Activated CD4-positive, alpha-beta T cell treated with anti-CD3 and anti-CD28 coated beads, Interleukin-2, amount 10 ng/mL, durations not matched to agents 24 days and 14 days (primary cell): ENCODE measurements around the gene CCNK. TPM values are rescaled to one million over a fixed set of nuclear protein-coding genes. Genes with fewer than 3 reads are reported as not detected.

ENCODE experiments used
- DNase-seq: peaks from one replicate; pipeline ENCODE4 v3.0.0; 2022
- H3K27ac Mint-ChIP-seq: one replicate; pipeline ENCODE4 v1.8.0; 2022; ENCODE audit warnings: mild to moderate bottlenecking, mixed read lengths
- H3K27me3 Mint-ChIP-seq: one replicate; pipeline ENCODE4 v1.8.0; 2022; ENCODE audit warnings: mixed read lengths
- H3K36me3 Mint-ChIP-seq: one replicate; pipeline ENCODE4 v1.8.0; 2022; ENCODE audit warnings: low read depth, mild to moderate bottlenecking, mixed read lengths
- H3K4me1 Mint-ChIP-seq: one replicate; pipeline ENCODE4 v1.8.0; 2021; ENCODE audit warnings: mixed read lengths
- H3K4me3 Mint-ChIP-seq: one replicate; pipeline ENCODE4 v1.8.0; 2022; ENCODE audit warnings: mild to moderate bottlenecking, moderate library complexity, mixed read lengths
- H3K9me3 Mint-ChIP-seq: one replicate; pipeline ENCODE4 v1.8.0; 2021; ENCODE audit warnings: mixed read lengths
- intact Hi-C: fragments of 100-400 bp; cut with micrococcal nuclease; formaldehyde crosslinking; loops from one replicate; pipeline ENCODE4 v1.15.1; 2023
- total RNA-seq: library from RNA; stranded (reverse); gene quantifications from 2 replicates; pipeline ENCODE4 v1.2.3, GENCODE V29; 2022

CCNK gene
- total RNA-seq, 1 donor from 2014 or later: 79.5 TPM

GRCh38 chr14:99505089-99505488, 23.9 kb downstream of the CCNK start:
- peaks cover 70% of the 10 kb centered on the region for H3K36me3 Mint-ChIP-seq
- H3K4me3 Mint-ChIP-seq: no peak overlapping the region
- H3K9me3 Mint-ChIP-seq: no peaks in the 10 kb centered on the region
- no peak for DNase-seq
- H3K4me1 Mint-ChIP-seq: no peaks in the 10 kb centered on the region
- intact Hi-C loops: no loop called here
- no peaks in the 10 kb centered on the region for H3K27me3 Mint-ChIP-seq
- no peak overlapping the region for H3K27ac Mint-ChIP-seq

- H3K4me1 Mint-ChIP-seq: no peaks in the 10 kb centered on the region
- intact Hi-C loops: no loop called here
- H3K4me3 Mint-ChIP-seq: no peak overlapping the region
- H3K27ac Mint-ChIP-seq: no peak overlapping the region
- H3K27me3 Mint-ChIP-seq: no peaks in the 10 kb centered on the region
- no peak for DNase-seq
- peaks cover 63% of the 10 kb centered on the region for H3K36me3 Mint-ChIP-seq
- no peaks in the 10 kb centered on the region for H3K9me3 Mint-ChIP-seq
Observed at GRCh38 chr14:99506276-99506675, 25.1 kb downstream of the CCNK start.

- H3K36me3 Mint-ChIP-seq: peaks cover 55% of the 10 kb centered on the region
- no peak overlapping the region for H3K27ac Mint-ChIP-seq
- H3K4me1 Mint-ChIP-seq: no peaks in the 10 kb centered on the region
- intact Hi-C loops: no loop called here
- H3K4me3 Mint-ChIP-seq: no peak overlapping the region
- H3K27me3 Mint-ChIP-seq: no peaks in the 10 kb centered on the region
- no peaks in the 10 kb centered on the region for H3K9me3 Mint-ChIP-seq
- DNase-seq: no peak
Observed at GRCh38 chr14:99507860-99508640, 26.8 kb downstream of the CCNK start.

- Mint-ChIP-seq H3K4me3 (no peak overlapping the region), H3K27ac (no peak overlapping the region), H3K27me3 (no peaks in the 10 kb centered on the region), H3K9me3 (no peaks in the 10 kb centered on the region), H3K4me1 (no peaks in the 10 kb centered on the region), H3K36me3 (peaks cover 45% of the 10 kb centered on the region)
- DNase-seq: no peak
- intact Hi-C loops: no loop called here
Observed at GRCh38 chr14:99508896-99509629, 27.9 kb downstream of the CCNK start.

GRCh38 chr14:99509871-99510555, 28.8 kb downstream of the CCNK start:
- Mint-ChIP-seq H3K36me3 (peaks cover 38% of the 10 kb centered on the region), H3K9me3 (no peaks in the 10 kb centered on the region), H3K27me3 (no peaks in the 10 kb centered on the region), H3K27ac (no peak overlapping the region), H3K4me3 (no peak overlapping the region), H3K4me1 (no peaks in the 10 kb centered on the region)
- intact Hi-C loops: no loop called here
- no peak for DNase-seq

GRCh38 chr14:99510556-99511139, 29.4 kb downstream of the CCNK start:
- intact Hi-C loops: no loop called here
- Mint-ChIP-seq H3K27me3 (no peaks in the 10 kb centered on the region), H3K36me3 (peaks cover 36% of the 10 kb centered on the region), H3K27ac (no peak overlapping the region), H3K9me3 (no peaks in the 10 kb centered on the region), H3K4me1 (no peaks in the 10 kb centered on the region), H3K4me3 (no peak overlapping the region)
- no peak for DNase-seq

- H3K4me3 Mint-ChIP-seq: no peak overlapping the region
- H3K4me1 Mint-ChIP-seq: no peaks in the 10 kb centered on the region
- peaks cover 28% of the 10 kb centered on the region for H3K36me3 Mint-ChIP-seq
- no peak overlapping the region for H3K27ac Mint-ChIP-seq
- intact Hi-C loops: no loop called here
- no peak for DNase-seq
- H3K9me3 Mint-ChIP-seq: no peaks in the 10 kb centered on the region
- H3K27me3 Mint-ChIP-seq: no peaks in the 10 kb centered on the region
Observed at GRCh38 chr14:99511421-99512109, 30.4 kb downstream of the CCNK start.

- Mint-ChIP-seq H3K27me3 (no peaks in the 10 kb centered on the region), H3K4me1 (no peaks in the 10 kb centered on the region), H3K27ac (no peak overlapping the region), H3K9me3 (no peaks in the 10 kb centered on the region), H3K4me3 (no peak overlapping the region), H3K36me3 (peaks cover 23% of the 10 kb centered on the region)
- no peak for DNase-seq
- intact Hi-C loops: no loop called here
Observed at GRCh38 chr14:99512110-99512449, 30.9 kb downstream of the CCNK start.

GRCh38 chr14:99512571-99513182, 31.5 kb downstream of the CCNK start:
- Mint-ChIP-seq H3K4me1 (no peaks in the 10 kb centered on the region), H3K9me3 (no peaks in the 10 kb centered on the region), H3K4me3 (no peak overlapping the region), H3K27ac (no peak overlapping the region), H3K27me3 (no peaks in the 10 kb centered on the region), H3K36me3 (peaks cover 18% of the 10 kb centered on the region)
- DNase-seq: no peak
- intact Hi-C loops: no loop called here

GRCh38 chr14:99513183-99513694, 32.0 kb downstream of the CCNK start:
- intact Hi-C loops: no loop called here
- no peaks in the 10 kb centered on the region for H3K27me3 Mint-ChIP-seq
- H3K4me1 Mint-ChIP-seq: no peaks in the 10 kb centered on the region
- DNase-seq: no peak
- no peaks in the 10 kb centered on the region for H3K9me3 Mint-ChIP-seq
- no peak overlapping the region for H3K4me3 Mint-ChIP-seq
- peaks cover 15% of the 10 kb centered on the region for H3K36me3 Mint-ChIP-seq
- H3K27ac Mint-ChIP-seq: no peak overlapping the region

- DNase-seq: no peak
- no peaks in the 10 kb centered on the region for H3K9me3 Mint-ChIP-seq
- H3K4me3 Mint-ChIP-seq: no peak overlapping the region
- no peak overlapping the region for H3K27ac Mint-ChIP-seq
- H3K36me3 Mint-ChIP-seq: peaks cover 10% of the 10 kb centered on the region
- H3K4me1 Mint-ChIP-seq: no peaks in the 10 kb centered on the region
- no peaks in the 10 kb centered on the region for H3K27me3 Mint-ChIP-seq
- intact Hi-C loops: no loop called here
Observed at GRCh38 chr14:99513946-99514551, 32.8 kb downstream of the CCNK start.

- DNase-seq: no peak
- Mint-ChIP-seq H3K36me3 (peaks cover 5% of the 10 kb centered on the region), H3K9me3 (no peaks in the 10 kb centered on the region), H3K27me3 (no peaks in the 10 kb centered on the region), H3K27ac (no peak overlapping the region), H3K4me3 (no peak overlapping the region), H3K4me1 (no peaks in the 10 kb centered on the region)
- intact Hi-C loops: no loop called here
Observed at GRCh38 chr14:99514552-99515300, 33.5 kb downstream of the CCNK start.
